Measurements from ENCODE around the gene CD300E. TPM values are rescaled to one million over a fixed set of nuclear protein-coding genes. Genes with fewer than 3 reads are reported as not detected.

The CD300E gene
- total and polyA plus RNA-seq, 2 of the 4 experiments (the other 2 are of a cell fraction) = not detected

- intact Hi-C loops (cut with micrococcal nuclease) = no loop called here
- Histone ChIP-seq H3K36me3 (ENCODE audit: control insufficient read depth, insufficient read depth, low read length) (no peaks in the 10 kb centered on the region), H3K23ac (ENCODE audit: low read depth, low read length) (no peak overlapping the region), H3K9ac (ENCODE audit: low read depth, low read length) (no peak overlapping the region), H3K9me3 (ENCODE audit: control insufficient read depth, insufficient read depth, low read length) (peaks cover 5% of the 10 kb centered on the region), H3K79me1 (ENCODE audit: low read depth in 1 of 2, low read length in 2 of 2) (no peaks in the 10 kb centered on the region), H2BK20ac (ENCODE audit: low read depth, low read length) (no peak overlapping the region), H2BK120ac (ENCODE audit: low read depth, low read length) (no peak overlapping the region), H4K91ac (ENCODE audit: insufficient read depth, low read depth, low read length) (no peak overlapping the region), H3K18ac (ENCODE audit: low read depth, low read length) (no peak overlapping the region), H2AK9ac (replicated peaks; ENCODE audit: low read depth, low read length, poor library complexity) (no peak overlapping the region), H3K56ac (ENCODE audit: extremely low read depth, insufficient read depth, low read length) (no peak overlapping the region), H4K5ac (ENCODE audit: low read depth, low read length) (no peak overlapping the region), H3K27ac (ENCODE audit: insufficient read depth, low read length) (no peak overlapping the region), H3K4me2 (ENCODE audit: low read depth, low read length) (no peak overlapping the region), H4K8ac (ENCODE audit: low read depth in 2 of 2, low read length in 2 of 2) (no peak overlapping the region), H3K27me3 (ENCODE audit: control insufficient read depth, insufficient read depth, low read length) (no peaks in the 10 kb centered on the region), H2BK15ac (ENCODE audit: low read depth, low read length) (no peak overlapping the region), H2AFZ (replicated peaks; ENCODE audit: low read length, poor library complexity) (no peak overlapping the region), H3K9me1 (ENCODE audit: insufficient read depth, low read length) (no peaks in the 10 kb centered on the region), H2BK5ac (ENCODE audit: low read depth, low read length, poor library complexity, severe bottlenecking) (no peak overlapping the region), H2AK5ac (ENCODE audit: low read depth, low read length) (no peak overlapping the region), H3K4me1 (ENCODE audit: control insufficient read depth, insufficient read depth, low read length) (no peaks in the 10 kb centered on the region), H3K14ac (replicated peaks; ENCODE audit: low read depth, low read length) (no peak overlapping the region), H3K4ac (ENCODE audit: low read depth, low read length) (no peak overlapping the region), H4K20me1 (ENCODE audit: insufficient read depth, low read length) (no peaks in the 10 kb centered on the region), H3K4me3 (ENCODE audit: insufficient read depth, low read depth, low read length) (no peak overlapping the region)
- BruUV-seq (replicated peaks) = no TSS peak
- DNase-seq (no peak), ATAC-seq (ENCODE audit: low read depth) (no peak)
- in situ Hi-C loops (cut with MboI; ENCODE audit: low sequenced_read_pairs) = no loop called here
- dilution Hi-C loops (cut with HindIII; ENCODE audit: low sequenced_read_pairs, unreplicated experiment) = no loop called here
- WGBS, 2 experiments (ENCODE audit: extremely low coverage in 2 of 2, insufficient read length in 1 of 2) = 40% methylated on average over 2 of the region's 14 CpGs; no CpG with 5 or more reads in 1 of the 2 experiments
- ChIA-PET CTCF (no interaction called here), POLR2A (ENCODE audit: unreplicated experiment) (no interaction called here)
- TF ChIP-seq RCOR1 (IDR thresholded peaks at IDR 0.05; ENCODE audit: insufficient replicate concordance, low read length) = no peak
- TF ChIP-seq USF2 (IDR thresholded peaks at IDR 0.05; ENCODE audit: low read depth, low read length) = no peak
- no peak for TF ChIP-seq RAD21 (IDR thresholded peaks at IDR 0.05; ENCODE audit: low read length)
- no peak for TF ChIP-seq CEBPB (IDR thresholded peaks at IDR 0.05; ENCODE audit: low read depth, low read length)
- TF ChIP-seq, protein P1, sequence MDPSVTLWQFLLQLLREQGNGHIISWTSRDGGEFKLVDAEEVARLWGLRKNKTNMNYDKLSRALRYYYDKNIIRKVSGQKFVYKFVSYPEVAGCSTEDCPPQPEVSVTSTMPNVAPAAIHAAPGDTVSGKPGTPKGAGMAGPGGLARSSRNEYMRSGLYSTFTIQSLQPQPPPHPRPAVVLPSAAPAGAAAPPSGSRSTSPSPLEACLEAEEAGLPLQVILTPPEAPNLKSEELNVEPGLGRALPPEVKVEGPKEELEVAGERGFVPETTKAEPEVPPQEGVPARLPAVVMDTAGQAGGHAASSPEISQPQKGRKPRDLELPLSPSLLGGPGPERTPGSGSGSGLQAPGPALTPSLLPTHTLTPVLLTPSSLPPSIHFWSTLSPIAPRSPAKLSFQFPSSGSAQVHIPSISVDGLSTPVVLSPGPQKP (IDR thresholded peaks at IDR 0.05; ENCODE audit: borderline replicate concordance, low read depth, low read length) = no peak
- TF ChIP-seq CHD1 (IDR thresholded peaks at IDR 0.05; ENCODE audit: low read depth, low read length) = no peak
- no peak for TF ChIP-seq MXI1 (IDR thresholded peaks at IDR 0.05; ENCODE audit: borderline replicate concordance, low read depth, low read length)
- TF ChIP-seq SMC3 (IDR thresholded peaks at IDR 0.05; ENCODE audit: low read depth, low read length) = no peak
- TF ChIP-seq FOS (IDR thresholded peaks at IDR 0.05; ENCODE audit: low read depth, low read length) = no peak
- TF ChIP-seq RFX5 (IDR thresholded peaks at IDR 0.05; ENCODE audit: low read depth, low read length) = no peak
- no peak for TF ChIP-seq MAZ (IDR thresholded peaks at IDR 0.05; ENCODE audit: borderline replicate concordance, low read depth, low read length)
- TF ChIP-seq POLR2A (IDR thresholded peaks at IDR 0.05; ENCODE audit: low read depth, low read length) = no peak
- TF ChIP-seq, protein P2, sequence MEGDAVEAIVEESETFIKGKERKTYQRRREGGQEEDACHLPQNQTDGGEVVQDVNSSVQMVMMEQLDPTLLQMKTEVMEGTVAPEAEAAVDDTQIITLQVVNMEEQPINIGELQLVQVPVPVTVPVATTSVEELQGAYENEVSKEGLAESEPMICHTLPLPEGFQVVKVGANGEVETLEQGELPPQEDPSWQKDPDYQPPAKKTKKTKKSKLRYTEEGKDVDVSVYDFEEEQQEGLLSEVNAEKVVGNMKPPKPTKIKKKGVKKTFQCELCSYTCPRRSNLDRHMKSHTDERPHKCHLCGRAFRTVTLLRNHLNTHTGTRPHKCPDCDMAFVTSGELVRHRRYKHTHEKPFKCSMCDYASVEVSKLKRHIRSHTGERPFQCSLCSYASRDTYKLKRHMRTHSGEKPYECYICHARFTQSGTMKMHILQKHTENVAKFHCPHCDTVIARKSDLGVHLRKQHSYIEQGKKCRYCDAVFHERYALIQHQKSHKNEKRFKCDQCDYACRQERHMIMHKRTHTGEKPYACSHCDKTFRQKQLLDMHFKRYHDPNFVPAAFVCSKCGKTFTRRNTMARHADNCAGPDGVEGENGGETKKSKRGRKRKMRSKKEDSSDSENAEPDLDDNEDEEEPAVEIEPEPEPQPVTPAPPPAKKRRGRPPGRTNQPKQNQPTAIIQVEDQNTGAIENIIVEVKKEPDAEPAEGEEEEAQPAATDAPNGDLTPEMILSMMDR (conservative IDR thresholded peaks at IDR 0.05; ENCODE audit: low read depth, low read length) = no peak
- TF ChIP-seq MAFK (IDR thresholded peaks at IDR 0.05; ENCODE audit: low read depth, low read length) = no peak
- no peak for TF ChIP-seq BHLHE40 (IDR thresholded peaks at IDR 0.05; ENCODE audit: low read depth, low read length)
Measured at GRCh38 chr17:74631468-74632450, 8.2 kb upstream of the CD300E start.
